ENCODE measurements around the gene LRRC45.

LRRC45 gene

GRCh38 chr17:82016061-82016874 is 6.8 kb upstream of the LRRC45 start:
- Histone ChIP-seq H3K4me3 (replicated peaks; ENCODE audit: insufficient read depth, low read length) (no peak overlapping the region), H3K27me3 (ENCODE audit: insufficient read depth, poor library complexity, severe bottlenecking) (no peaks in the 10 kb centered on the region), H3K27ac (replicated peaks) (no peak overlapping the region)
- TF ChIP-seq, protein P1, sequence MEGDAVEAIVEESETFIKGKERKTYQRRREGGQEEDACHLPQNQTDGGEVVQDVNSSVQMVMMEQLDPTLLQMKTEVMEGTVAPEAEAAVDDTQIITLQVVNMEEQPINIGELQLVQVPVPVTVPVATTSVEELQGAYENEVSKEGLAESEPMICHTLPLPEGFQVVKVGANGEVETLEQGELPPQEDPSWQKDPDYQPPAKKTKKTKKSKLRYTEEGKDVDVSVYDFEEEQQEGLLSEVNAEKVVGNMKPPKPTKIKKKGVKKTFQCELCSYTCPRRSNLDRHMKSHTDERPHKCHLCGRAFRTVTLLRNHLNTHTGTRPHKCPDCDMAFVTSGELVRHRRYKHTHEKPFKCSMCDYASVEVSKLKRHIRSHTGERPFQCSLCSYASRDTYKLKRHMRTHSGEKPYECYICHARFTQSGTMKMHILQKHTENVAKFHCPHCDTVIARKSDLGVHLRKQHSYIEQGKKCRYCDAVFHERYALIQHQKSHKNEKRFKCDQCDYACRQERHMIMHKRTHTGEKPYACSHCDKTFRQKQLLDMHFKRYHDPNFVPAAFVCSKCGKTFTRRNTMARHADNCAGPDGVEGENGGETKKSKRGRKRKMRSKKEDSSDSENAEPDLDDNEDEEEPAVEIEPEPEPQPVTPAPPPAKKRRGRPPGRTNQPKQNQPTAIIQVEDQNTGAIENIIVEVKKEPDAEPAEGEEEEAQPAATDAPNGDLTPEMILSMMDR (IDR thresholded peaks at IDR 0.05; ENCODE audit: insufficient read depth, low read length), result no peak
- no peak for TF ChIP-seq POLR2AphosphoS5 (IDR thresholded peaks at IDR 0.05; ENCODE audit: low read depth)
- no peak for TF ChIP-seq SPI1 (IDR thresholded peaks at IDR 0.05; ENCODE audit: borderline replicate concordance, low read depth)
- TF ChIP-seq, protein P2, sequence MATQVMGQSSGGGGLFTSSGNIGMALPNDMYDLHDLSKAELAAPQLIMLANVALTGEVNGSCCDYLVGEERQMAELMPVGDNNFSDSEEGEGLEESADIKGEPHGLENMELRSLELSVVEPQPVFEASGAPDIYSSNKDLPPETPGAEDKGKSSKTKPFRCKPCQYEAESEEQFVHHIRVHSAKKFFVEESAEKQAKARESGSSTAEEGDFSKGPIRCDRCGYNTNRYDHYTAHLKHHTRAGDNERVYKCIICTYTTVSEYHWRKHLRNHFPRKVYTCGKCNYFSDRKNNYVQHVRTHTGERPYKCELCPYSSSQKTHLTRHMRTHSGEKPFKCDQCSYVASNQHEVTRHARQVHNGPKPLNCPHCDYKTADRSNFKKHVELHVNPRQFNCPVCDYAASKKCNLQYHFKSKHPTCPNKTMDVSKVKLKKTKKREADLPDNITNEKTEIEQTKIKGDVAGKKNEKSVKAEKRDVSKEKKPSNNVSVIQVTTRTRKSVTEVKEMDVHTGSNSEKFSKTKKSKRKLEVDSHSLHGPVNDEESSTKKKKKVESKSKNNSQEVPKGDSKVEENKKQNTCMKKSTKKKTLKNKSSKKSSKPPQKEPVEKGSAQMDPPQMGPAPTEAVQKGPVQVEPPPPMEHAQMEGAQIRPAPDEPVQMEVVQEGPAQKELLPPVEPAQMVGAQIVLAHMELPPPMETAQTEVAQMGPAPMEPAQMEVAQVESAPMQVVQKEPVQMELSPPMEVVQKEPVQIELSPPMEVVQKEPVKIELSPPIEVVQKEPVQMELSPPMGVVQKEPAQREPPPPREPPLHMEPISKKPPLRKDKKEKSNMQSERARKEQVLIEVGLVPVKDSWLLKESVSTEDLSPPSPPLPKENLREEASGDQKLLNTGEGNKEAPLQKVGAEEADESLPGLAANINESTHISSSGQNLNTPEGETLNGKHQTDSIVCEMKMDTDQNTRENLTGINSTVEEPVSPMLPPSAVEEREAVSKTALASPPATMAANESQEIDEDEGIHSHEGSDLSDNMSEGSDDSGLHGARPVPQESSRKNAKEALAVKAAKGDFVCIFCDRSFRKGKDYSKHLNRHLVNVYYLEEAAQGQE (IDR thresholded peaks at IDR 0.05; ENCODE audit: insufficient replicate concordance, low read depth), result no peak
- no peak for TF ChIP-seq GABPA (IDR thresholded peaks at IDR 0.05; ENCODE audit: low read depth)
- DNase-seq (ENCODE audit: low read depth in 1 of 2, low spot score in 1 of 2), result no peak

DNA sequence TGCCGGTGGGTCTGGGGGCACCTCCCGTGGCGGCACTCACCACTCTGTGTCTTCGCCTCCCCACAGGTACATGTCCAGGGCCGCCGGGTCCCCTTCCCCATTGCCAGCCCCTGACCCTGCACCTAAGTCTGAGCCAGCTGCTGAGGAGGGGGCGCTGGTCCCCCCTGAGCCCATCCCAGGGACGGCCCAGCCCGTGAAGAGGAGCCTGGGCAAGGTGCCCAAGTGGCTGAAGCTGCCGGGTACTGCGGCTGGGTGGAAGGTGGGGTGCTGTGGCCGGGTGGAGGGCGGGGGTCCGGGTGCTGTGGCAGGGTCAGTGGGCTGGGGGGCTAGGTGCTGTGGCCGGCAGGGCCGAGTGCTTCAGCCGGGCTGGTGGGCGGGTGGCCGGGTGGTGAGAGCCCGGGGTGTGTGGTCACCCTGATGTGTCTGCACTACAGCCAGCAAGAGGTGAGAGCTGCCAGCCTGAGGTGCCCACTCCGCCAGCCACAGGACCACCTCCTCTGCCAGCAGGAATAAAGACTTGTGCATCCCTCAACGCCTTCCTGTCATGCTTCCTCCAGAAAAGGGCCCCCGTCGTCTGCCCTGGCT is 6.1 kb upstream of the LRRC45 start:
- DNase-seq (ENCODE audit: low read depth in 1 of 2, low spot score in 1 of 2), result no peak
- Histone ChIP-seq H3K27ac (replicated peaks) (no peak overlapping the region), H3K4me3 (replicated peaks; ENCODE audit: insufficient read depth, low read length) (no peak overlapping the region), H3K27me3 (ENCODE audit: insufficient read depth, poor library complexity, severe bottlenecking) (no peaks in the 10 kb centered on the region)
- TF ChIP-seq SPI1 (IDR thresholded peaks at IDR 0.05; ENCODE audit: borderline replicate concordance, low read depth) (no peak), GABPA (IDR thresholded peaks at IDR 0.05; ENCODE audit: low read depth) (no peak), POLR2AphosphoS5 (IDR thresholded peaks at IDR 0.05; ENCODE audit: low read depth) (no peak)
- TF ChIP-seq, protein P2 (IDR thresholded peaks at IDR 0.05; ENCODE audit: insufficient replicate concordance, low read depth), result no peak
- TF ChIP-seq, protein P1 (IDR thresholded peaks at IDR 0.05; ENCODE audit: insufficient read depth, low read length), result no peak

- Histone ChIP-seq H3K4me3 (replicated peaks; ENCODE audit: insufficient read depth, low read length) (no peak overlapping the region), H3K27ac (replicated peaks) (no peak overlapping the region), H3K27me3 (ENCODE audit: insufficient read depth, poor library complexity, severe bottlenecking) (no peaks in the 10 kb centered on the region)
- no peak for TF ChIP-seq POLR2AphosphoS5 (IDR thresholded peaks at IDR 0.05; ENCODE audit: low read depth)
- no peak for TF ChIP-seq GABPA (IDR thresholded peaks at IDR 0.05; ENCODE audit: low read depth)
- no peak for TF ChIP-seq SPI1 (IDR thresholded peaks at IDR 0.05; ENCODE audit: borderline replicate concordance, low read depth)
- TF ChIP-seq, protein P1 (IDR thresholded peaks at IDR 0.05; ENCODE audit: insufficient read depth, low read length), result no peak
- TF ChIP-seq, protein P2 (IDR thresholded peaks at IDR 0.05; ENCODE audit: insufficient replicate concordance, low read depth), result no peak
- DNase-seq (ENCODE audit: low read depth in 1 of 2, low spot score in 1 of 2), result no peak
These were observed 5.4 kb upstream of the LRRC45 start for GRCh38 chr17:82017612-82018151.

Data from HL-60 (cell line).